Adrenal gland (tissue), 12 donors: ENCODE data around the gene PDZD7. TPM values are rescaled to one million over a fixed set of nuclear protein-coding genes. Genes with fewer than 3 reads are reported as not detected.

Experiments used
- DNase-seq, 7 donors: peaks; one replicate each; pipeline ENCODE4 v3.0.0-alpha.2; 2019 to 2020
- H3K27ac ChIP-seq, 5 donors: fragments of 200-600 bp; sonication (generic) in 4 of 5; 1 replicate in 3 of 5; 2 replicates in 2 of 5; pipeline versions ENCODE4 v1.5.1 to v1.8.0; 2016 to 2020; ENCODE audit warnings: mild to moderate bottlenecking in 1 of 5
- H3K27me3 ChIP-seq: fragments of 200-600 bp; 2 replicates; pipeline ENCODE4 v1.8.0; 2021
- H3K36me3 ChIP-seq, 2 donors: fragments of 200-600 bp; replicated peaks in 1 of 2; 1 replicate in 1 of 2; 2 replicates in 1 of 2; pipeline versions ENCODE4 v1.5.1 to v1.8.0; 2018 to 2022
- H3K4me1 ChIP-seq, 2 donors: fragments of 200-600 bp; replicated peaks in 1 of 2; 1 replicate in 1 of 2; 2 replicates in 1 of 2; pipeline versions ENCODE4 v1.5.1 to v1.8.0; 2018 to 2021
- H3K4me3 ChIP-seq, 4 donors: fragments of 200-600 bp; sonication (generic) in 3 of 4; one replicate each; pipeline ENCODE4 v1.5.1; 2016 to 2018
- H3K9me3 ChIP-seq, 3 donors: fragments of 200-600 bp; sonication (generic) in 1 of 3; replicated peaks in 1 of 3; 1 replicate in 2 of 3; 2 replicates in 1 of 3; pipeline versions ENCODE4 v1.5.1 to v1.8.0; 2016 to 2021
- CTCF ChIP-seq, 6 experiments: fragments of 450-650 bp in 4 of 6; fragments of 200-600 bp in 2 of 6; sonication (generic) in 1 of 6; IDR thresholded peaks; 1 replicate in 5 of 6; 2 replicates in 1 of 6; pipeline versions ENCODE4 v1.5.1 to v1.8.0; 2016 to 2021; ENCODE audit warnings: antibody characterized with exemption in 6 of 6, mild to moderate bottlenecking in 2 of 6, moderate library complexity in 1 of 6
- POLR2A ChIP-seq, 2 donors: fragments of 450-650 bp; IDR thresholded peaks; one replicate each; pipeline ENCODE4 v1.6.1; 2017; ENCODE audit warnings: antibody characterized with exemption in 2 of 2, mild to moderate bottlenecking in 2 of 2, moderate library complexity in 1 of 2
- WGBS, 4 donors: extraction: QIAGEN DNeasy Blood & Tissue Kit in 2 of 4; methylation state at CpG; one replicate each; pipeline versions ENCODE4 v1.1.5 to v1.1.7; 2013 to 2017; 5-methylcytosine and 5-hydroxymethylcytosine counted together
- intact Hi-C, 2 donors: fragments of 100-400 bp; cut with DNase I; formaldehyde crosslinking; loops; one replicate each; pipeline versions ENCODE4 v1.14.1 to v1.15.0; 2022 to 2023
- polyA plus RNA-seq, 3 donors: library from polyadenylated mRNA; stranded (reverse); fragments of 200-250 nt in 2 of 3; fragments of 350-450 nt in 1 of 3; fragmentation: Illumina TruSeq in 1 of 3; extraction: RNeasy Lipid Tissue Mini Kit (QIAGEN cat#74804) in 1 of 3; gene quantifications; one replicate each; pipeline ENCODE4 v1.2.3, GENCODE V29; 2013 to 2014
- total RNA-seq, 9 donors: library from RNA; depleted of rRNA in 4 of 9; stranded (reverse); fragments of >200 nt in 4 of 9; fragments of 120-200 nt in 1 of 9; fragmentation: NEBNext Ultra II Directional in 1 of 9; extraction: Animal tissue kit (Norgen Biotek cat#: 25700) in 1 of 9; gene quantifications; one replicate each; pipeline versions ENCODE4 v1.1.0 to v1.2.4, GENCODE V29; 2013 to 2023
- donor health status: healthy with polysubstance abuse.
- donor health status: Bipolar disorder and iron deficiency.
- donor health status: DM: yes; HTN: yes; CAD: no.
- donor health status: DM: no; HTN: no; CAD: no.
- donor health status: DM: no; HTN: no; CAD: no.
- donor health status: DM: yes; HTN: yes; CAD: no.

The PDZD7 gene
- total and polyA plus RNA-seq, 12 donors = 0.13 to 3.5 (median 0.60) TPM; not detected in 1

- Histone ChIP-seq H3K9me3 (no peaks in the 10 kb centered on the region), H3K36me3 (no peaks in the 10 kb centered on the region), H3K27me3 (peaks cover 11% of the 10 kb centered on the region), H3K4me1 (peaks cover 6 to 20% of the 10 kb centered on the region in 2 donors), H3K4me3 (no peak overlapping the region), H3K27ac (no peak overlapping the region)
- no peak for DNase-seq
- TF ChIP-seq POLR2A (IDR thresholded peaks at IDR 0.05) = no peak
- TF ChIP-seq CTCF (IDR thresholded peaks at IDR 0.05) = no peak
- WGBS, 4 donors = 78 to 88% (median 83%) methylated on average over 4 to 5 of the region's 5 CpGs
- intact Hi-C loops = no loop called here
Observed at GRCh38 chr10:101069441-101069840, 38.5 kb upstream of the PDZD7 start.

- WGBS, 4 donors = 0 to 1% (median 0%) methylated on average over 8 to 43 of the region's 43 CpGs
- Histone ChIP-seq H3K4me3 (peak overlapping the region in 3 of 4 donors; percentile 10 to 46 (median 28)), H3K4me1 (peaks cover 10 to 27% of the 10 kb centered on the region in 2 donors), H3K36me3 (no peaks in the 10 kb centered on the region), H3K27me3 (peaks cover 17% of the 10 kb centered on the region), H3K27ac (no peak overlapping the region), H3K9me3 (no peaks in the 10 kb centered on the region)
- intact Hi-C loops = no loop called here
- DNase-seq = peak; percentile 74 to 92 (median 79)
- TF ChIP-seq POLR2A (IDR thresholded peaks at IDR 0.05) (no peak), CTCF (IDR thresholded peaks at IDR 0.05) (peak; percentile 80 to 92 (median 90))
Observed at GRCh38 chr10:101067356-101068083, 36.6 kb upstream of the PDZD7 start.

DNA sequence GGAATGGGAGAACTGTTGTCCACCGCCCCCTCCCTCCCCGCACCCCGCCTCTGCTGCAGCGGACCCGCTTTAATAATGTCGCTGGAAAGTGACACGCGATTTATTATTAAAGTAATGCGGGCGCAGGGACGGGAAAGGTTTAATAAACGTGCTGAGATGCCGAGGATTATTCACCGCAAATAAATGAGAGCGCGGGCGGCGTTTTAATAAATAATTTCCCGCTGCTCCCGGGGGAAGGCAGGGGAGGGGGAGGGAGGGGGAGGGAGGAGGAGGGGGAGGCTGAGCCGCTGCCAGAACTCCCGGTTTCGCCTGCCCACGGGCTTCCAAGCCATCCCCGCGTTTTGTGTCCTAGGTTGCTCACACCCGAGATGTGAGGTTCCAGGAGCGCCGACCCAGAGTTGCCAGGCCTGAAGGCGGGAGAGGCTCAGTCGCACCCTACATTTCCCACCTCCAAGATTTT lies 36.0 kb upstream of the PDZD7 start:
- no peaks in the 10 kb centered on the region for H3K9me3 ChIP-seq
- H3K4me3 ChIP-seq = peak overlapping the region in 2 of 4 donors; percentile 22 to 46
- H3K27me3 ChIP-seq = peaks cover 16% of the 10 kb centered on the region
- H3K4me1 ChIP-seq = peaks cover 10 to 31% of the 10 kb centered on the region in 2 donors
- DNase-seq = no peak
- intact Hi-C loops = no loop called here
- no peaks in the 10 kb centered on the region for H3K36me3 ChIP-seq
- no peak overlapping the region for H3K27ac ChIP-seq
- 2 to 3% (median 2%) methylated on average over 30 to 31 of the region's 31 CpGs for WGBS, 4 donors
- TF ChIP-seq CTCF (IDR thresholded peaks at IDR 0.05) (no peak), POLR2A (IDR thresholded peaks at IDR 0.05) (no peak)

DNA sequence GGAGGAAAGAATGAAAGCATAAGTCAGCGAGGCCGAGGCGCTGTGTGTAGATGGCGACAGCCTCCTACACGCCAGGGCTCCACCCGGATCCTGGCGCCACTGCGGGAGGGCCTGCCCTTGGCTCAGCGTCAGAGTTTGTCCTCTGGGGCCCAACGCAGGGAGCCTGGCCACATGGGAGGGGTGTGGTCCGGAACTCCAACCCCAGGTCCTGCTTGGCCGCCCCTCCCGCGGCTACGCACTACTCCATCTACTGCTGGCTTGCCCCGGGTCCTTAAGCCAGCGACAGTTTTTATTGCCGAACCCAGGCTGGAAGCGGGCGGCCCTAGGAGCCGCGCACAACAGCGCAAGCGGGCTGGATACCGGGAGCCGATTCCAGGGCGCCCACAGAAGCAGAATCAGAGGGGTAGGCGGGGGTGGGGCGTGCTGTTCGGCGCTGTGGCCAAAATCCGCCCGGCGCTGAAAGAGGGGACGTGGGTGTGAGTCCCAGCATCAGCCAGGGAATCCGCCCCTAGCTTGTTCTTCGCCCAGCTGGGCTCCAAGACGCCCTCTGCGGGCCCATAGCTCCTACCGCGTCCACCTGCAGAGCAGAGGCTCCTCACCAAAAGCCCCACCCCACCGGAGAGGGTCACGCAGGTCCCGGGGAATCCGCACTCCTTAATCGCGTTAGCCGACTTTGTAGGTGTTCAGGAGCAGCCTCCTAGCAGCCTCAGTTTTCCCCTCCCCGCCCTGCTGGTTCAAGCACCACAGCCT lies 35.4 kb upstream of the PDZD7 start:
- 1 to 8% (median 4%) methylated on average over 16 to 49 of the region's 49 CpGs for WGBS, 4 donors
- Histone ChIP-seq H3K27me3 (peaks cover 16% of the 10 kb centered on the region), H3K4me3 (peak overlapping the region in 2 of 4 donors; percentile 22 to 46), H3K27ac (peak overlapping the region in 1 of 5 donors; percentile 62), H3K36me3 (no peaks in the 10 kb centered on the region), H3K9me3 (no peaks in the 10 kb centered on the region), H3K4me1 (peaks cover 15 to 37% of the 10 kb centered on the region in 2 donors)
- DNase-seq = peak in 6 of 7 donors; percentile 48 to 68 (median 54)
- no peak for TF ChIP-seq POLR2A (IDR thresholded peaks at IDR 0.05)
- TF ChIP-seq CTCF (IDR thresholded peaks at IDR 0.05) = peak in 5 of 6 experiments; percentile 22 to 39 (median 33)
- intact Hi-C loops = no loop called here
